ENCODE data around the gene USH2A.

USH2A gene

DNA sequence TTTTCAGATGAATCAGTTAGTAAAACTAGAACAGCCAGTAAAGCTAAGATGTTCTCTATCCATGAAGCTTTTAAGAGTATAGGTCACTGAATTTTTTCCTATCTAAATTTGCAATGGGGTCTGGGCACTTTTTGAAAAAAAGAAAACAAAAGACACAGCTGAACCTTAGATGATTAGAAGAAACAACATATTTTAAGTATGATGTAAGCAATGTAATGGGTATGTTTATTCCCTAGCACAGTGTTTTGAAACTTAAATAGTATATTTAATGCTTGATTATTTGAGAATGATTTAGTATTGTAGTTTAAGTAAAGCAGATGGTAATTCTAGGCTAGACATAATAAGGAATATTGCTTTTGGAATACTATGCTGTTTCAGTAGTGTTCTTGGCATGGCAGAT lies 819.9 kb downstream of the USH2A start:
- DNase-seq (ENCODE audit: low read depth, low spot score), result no peak

DNA sequence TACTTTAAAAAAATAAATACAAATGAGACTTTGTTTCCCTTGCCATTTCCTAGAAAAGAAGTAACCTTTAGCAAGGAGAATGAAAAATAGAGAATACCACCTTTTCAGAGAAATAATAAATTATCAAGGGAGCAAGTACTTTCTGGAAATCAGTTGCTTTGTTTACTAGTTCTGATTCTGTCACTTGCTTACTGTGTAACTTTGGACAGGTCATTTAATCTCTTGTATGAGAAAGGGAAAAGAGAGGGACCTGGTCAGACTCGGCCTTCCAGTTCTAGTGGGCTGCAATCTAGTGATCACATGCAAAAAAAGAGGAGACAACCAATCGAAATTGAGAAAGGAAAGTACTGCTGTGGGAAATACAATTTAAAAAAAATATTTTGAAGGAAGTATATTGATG lies 822.0 kb downstream of the USH2A start:
- DNase-seq (ENCODE audit: low read depth, low spot score), result no peak

DNA sequence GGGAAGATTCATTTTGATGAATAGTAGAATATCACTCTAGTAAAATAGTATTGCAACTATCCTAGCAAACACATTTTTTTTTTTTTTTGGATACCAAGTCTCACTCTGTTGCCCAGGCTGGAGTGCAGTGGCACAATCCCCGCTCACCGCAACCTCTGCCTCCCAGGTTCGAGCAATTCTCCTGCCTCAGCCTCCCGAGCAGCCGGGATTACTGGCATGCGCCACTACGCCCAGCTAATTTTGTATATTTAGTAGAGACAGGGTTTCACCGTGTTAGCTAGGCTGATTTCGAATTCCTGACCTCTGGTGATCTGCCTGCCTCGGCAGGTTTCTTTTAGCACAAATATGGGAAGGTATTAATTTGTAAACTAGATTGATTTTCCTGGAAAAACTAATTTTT lies 822.4 kb downstream of the USH2A start:
- DNase-seq (ENCODE audit: low read depth, low spot score), result no peak

DNA sequence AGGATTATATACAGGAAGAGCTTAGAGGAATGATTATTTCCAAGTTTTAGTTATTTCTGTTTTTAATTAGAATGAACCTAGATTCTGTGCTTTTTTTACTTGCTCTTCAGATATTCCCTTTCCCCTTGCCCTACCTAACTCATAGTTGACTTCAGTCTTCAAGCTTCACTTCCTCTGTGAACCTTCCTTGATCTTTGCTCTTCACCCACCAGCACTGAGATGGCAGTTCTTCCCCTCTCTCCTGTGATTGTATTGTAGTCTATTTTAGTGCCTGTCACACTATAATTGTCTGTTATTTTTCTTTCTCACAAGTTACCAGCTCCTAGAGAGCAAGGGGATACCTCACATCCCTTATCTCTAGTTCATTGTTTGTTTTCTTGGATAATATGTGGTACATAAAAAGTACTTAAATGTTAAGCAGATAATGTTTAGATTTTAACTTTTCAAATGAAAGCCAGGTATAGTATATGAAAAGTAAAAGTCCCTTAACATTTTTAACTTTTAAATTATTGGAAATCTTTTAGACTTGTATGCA lies 822.9 kb downstream of the USH2A start:
- no peak for DNase-seq (ENCODE audit: low read depth, low spot score)

DNA sequence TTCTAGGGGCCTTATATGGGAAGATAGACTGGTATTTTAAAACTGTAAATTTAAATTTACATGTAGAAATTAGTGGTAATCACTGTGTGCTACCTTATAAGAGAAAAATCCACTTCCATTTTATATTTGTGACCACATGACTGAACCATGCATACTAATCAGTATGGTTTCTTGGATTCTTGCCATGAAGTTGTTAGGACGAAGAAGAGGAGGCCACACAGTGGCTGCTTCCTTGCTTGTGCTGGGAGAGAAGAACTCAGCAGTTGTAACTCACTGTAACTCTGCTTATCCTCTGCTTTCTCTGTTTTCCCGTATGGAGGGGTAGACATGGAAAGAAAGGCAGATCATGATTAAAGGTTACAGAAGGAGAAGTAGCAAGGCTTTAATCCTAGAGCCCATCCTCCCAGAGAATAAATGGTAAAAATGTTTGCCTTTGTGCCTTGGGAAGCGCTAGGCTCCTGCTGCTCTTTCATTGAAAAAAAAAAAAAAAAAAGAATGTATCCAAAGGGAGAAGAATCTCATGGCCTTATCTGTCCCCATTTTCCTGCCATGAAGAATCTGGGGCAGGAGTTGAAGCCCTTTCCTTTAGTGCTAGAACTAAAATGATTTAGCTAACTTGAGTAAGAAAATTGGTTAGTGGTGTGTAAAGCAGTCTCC lies 823.7 kb downstream of the USH2A start:
- DNase-seq (ENCODE audit: low read depth, low spot score), result no peak

DNA sequence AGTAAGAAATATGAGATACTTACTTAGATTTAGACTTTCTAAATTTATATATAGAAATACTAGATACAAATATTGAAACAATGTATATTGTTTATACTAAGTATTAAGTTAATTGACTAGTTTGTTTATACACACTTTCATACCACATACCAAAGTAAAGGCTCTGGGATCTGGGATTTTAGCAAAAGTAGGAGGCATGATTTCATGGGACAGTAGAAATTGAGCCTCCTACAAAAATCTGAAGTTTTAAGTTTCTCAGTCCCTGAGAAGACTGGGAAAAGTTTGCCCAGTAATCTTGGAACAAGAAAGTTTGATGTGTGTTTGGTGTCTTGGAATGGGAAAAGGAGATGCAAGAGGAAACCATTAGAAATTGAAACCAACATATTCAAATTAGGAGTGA lies 825.3 kb downstream of the USH2A start:
- DNase-seq (ENCODE audit: low read depth, low spot score), result no peak

DNA sequence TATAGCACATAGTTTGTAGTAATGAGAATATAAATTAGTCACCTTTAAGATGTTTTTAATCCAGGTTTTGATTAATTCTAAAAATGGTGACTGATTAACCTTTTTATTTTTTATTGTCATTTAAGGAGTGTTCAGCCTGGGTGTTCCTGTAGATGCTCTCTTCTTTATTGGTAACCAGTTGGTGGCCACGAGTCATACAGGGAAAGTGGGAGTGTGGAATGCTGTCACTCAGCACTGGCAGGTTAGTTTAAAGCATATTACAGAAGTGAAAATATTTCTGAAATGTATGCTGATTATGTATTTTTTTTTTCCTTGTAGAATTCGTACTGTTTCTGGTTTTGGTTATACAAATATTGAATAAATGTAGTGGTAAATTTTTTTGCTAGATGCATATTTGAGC lies 828.0 kb downstream of the USH2A start:
- DNase-seq (ENCODE audit: low read depth, low spot score), result no peak

DNA sequence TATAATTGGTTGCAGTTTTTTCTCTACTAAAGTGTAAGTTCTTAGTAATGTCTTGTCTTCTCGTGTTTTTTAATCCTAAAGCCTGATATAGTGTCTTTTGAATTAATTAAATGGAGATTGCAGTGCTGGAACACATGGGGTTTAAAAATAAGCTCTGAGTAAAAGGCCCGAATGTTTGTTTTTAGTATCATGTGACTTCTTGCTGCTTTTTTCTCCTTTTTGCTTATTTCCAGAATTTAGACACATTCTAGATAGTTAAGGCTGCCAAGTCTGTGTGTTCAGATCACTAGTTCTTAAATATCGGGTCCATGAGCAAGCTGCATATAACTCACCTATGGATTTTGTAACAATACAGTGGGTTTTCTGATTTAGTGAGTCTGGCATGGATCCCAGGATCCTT lies 828.6 kb downstream of the USH2A start:
- no peak for DNase-seq (ENCODE audit: low read depth, low spot score)

DNA sequence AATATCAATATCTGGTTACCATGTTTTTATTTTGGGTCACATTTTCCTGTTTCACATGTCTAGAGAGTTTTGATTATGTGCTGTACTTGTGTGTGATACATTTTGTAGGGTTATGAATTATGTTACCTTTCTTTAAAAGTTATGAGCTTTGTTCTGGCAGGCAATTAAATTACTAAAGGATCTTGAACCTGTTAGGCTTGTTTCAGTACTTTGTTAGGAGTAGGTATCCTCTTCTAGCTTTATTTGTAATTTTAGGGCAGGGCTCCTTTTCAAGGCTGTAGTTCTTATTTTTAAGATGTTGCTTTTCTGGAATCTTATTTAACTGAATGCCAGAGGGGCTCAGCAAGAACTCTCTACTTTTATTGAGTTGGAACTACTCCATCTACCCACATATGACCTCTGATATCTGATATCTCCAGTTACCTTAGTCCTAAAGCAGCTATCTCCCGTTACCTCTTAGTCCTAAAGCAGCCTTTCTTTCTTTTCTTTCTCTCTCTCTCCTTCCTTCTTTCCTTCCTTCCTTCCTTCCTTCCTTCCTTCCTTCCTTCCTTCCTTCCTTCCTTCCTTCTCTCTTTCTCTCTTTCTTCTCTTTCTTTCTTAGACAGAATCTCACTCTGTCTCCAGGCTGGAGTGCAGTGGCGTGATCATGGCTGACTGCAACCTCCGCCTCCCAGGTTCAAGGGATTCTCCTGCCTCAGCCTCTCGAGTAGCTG lies 832.3 kb downstream of the USH2A start:
- no peak for DNase-seq (ENCODE audit: low read depth, low spot score)

DNA sequence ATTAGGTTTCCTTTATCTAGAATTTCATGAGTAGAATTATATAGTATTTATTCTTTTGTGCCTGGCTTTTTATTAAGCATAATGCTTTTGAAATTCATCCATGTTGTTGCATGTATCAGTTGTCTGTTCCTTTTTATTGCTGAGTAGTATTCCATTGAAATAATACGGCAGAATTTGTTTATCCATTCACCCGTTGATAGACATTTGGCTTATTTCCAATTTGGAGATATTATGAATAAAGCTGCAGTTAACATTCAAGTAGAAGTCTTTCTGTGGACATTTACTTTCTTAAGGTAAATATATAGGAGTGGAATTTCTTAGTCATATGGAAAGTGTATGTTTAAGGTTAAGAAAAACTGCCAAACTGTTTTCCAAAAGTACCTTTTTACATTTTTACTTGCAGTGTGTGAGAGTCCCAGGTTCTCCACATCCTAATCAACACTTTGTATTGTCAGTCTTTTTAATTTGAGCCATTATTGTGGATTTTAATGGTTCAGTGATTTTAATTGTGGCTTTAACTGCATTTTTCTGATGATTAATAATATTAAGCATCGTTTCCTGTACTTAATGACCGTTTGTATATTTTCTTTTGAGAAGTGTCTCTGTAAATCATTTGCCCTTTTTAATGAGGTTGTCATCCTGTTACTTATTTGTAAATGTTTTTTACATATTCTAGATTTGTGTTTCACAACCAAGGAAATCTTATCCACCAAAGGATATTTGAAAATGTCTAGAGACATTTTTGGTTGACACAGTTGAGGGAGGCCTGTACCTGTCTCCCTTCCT lies 833.4 kb downstream of the USH2A start:
- no peak for DNase-seq (ENCODE audit: low read depth, low spot score)

DNA sequence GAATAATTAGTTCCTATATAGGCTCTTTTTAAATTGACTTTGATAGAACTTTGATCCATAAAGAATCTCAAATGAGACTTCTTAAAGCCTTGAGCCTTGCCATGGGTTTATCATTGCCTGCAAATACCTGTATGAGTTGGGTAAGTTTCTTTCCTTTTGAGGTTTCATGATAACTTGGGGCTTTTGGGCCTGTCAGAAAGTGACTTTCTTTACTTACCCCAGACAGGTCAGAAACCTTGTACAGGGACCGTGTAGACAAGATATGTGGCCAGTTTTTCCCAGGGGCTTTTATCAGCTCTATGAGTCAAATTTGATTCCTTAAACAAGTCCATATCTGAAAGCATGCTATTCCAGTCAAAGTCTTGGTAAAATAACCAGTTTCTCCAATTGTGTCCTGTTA lies 838.9 kb downstream of the USH2A start:
- no peak for DNase-seq (ENCODE audit: low read depth, low spot score)

DNA sequence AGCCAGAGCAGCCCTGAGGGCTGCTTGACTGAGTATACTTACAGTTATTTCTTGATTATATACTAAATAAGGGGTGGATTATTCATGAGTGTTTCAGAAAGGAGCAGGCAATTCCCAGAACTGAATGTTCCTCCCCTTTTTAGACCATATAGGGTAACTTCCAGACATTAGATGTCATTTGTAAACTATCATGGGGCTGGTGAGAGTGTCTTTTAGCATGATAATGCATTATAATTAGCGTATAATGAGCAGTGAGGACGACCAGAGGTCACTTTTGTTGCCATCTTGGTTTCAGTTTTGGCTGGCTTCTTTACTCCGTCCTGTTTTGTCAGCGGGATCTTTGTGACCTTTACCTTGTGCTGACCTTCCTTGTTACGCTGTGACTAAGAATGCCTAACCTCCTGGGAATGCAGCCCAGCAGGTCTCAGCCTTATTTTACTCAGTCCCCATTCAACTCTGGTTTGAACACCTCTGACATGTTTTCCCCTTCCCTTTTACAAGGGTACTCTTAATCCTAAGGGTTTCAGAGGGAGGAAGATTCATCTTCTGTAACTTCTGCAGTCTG lies 840.0 kb downstream of the USH2A start:
- DNase-seq (ENCODE audit: low read depth, low spot score), result no peak

DNA sequence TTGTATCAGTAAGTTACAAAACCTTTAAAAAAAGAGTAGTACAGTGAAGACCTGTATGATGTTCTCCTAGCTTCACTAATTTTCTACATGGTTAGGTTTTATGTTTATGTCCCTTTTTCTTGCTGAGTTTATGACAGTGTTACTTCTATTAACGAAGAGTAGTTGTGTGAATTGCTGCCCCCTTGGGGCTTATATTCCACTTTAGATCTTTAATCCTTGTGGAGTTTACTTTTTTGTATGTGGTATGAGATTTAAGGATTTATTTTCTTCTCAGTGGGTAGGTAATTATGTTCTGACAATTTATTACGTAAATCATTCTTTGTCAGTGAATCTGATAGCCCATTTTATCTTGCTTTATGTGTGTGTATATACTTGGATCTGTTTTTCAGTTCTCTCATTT lies 841.4 kb downstream of the USH2A start:
- DNase-seq (ENCODE audit: low read depth, low spot score), result no peak
